ENCODE results near the gene CFAP100. TPM values are rescaled to one million over a fixed set of nuclear protein-coding genes. Genes with fewer than 3 reads are reported as not detected.

Gene CFAP100
- total and polyA plus RNA-seq, 10 of the 15 experiments (the other 5 are each of a cell fraction or from before 2014, with no cell fraction given) = 0.04 to 0.27 TPM; not detected in 8

- POLR2A ChIA-PET = no interaction called here
- Histone ChIP-seq H3K27me3 (replicated peaks in 1 of 2; ENCODE audit: control insufficient read depth in 2 of 2, insufficient read depth in 2 of 2, low read length in 1 of 2) (peaks cover 0 to 2% of the 10 kb centered on the region in 2 experiments; a peak in 3 of 4 replicates), H3K4me3 (no peak overlapping the region), H3K9ac (ENCODE audit: control insufficient read depth, insufficient read depth, low read length) (no peak overlapping the region), H3K4me1 (ENCODE audit: control insufficient read depth, insufficient read depth, low read length) (no peaks in the 10 kb centered on the region), H4K20me1 (ENCODE audit: control insufficient read depth, insufficient read depth) (no peaks in the 10 kb centered on the region), H3K79me2 (ENCODE audit: control insufficient read depth, insufficient read depth, low read length) (no peaks in the 10 kb centered on the region), H3K9me3 (replicated peaks; ENCODE audit: control insufficient read depth, insufficient read depth, low read length) (no peaks in the 10 kb centered on the region), H3K27ac (ENCODE audit: control insufficient read depth, insufficient read depth) (no peak overlapping the region), H2AFZ (ENCODE audit: control insufficient read depth, low read depth, low read length) (no peak overlapping the region), H3K4me2 (ENCODE audit: control insufficient read depth, insufficient read depth) (no peak overlapping the region), H3K36me3 (ENCODE audit: control insufficient read depth in 2 of 2, insufficient read depth in 2 of 2, low read length in 1 of 2) (no peaks in the 10 kb centered on the region)
- DNase-seq (ENCODE audit: low read depth, low spot score) (no peak), FAIRE-seq (no peak), ATAC-seq (no peak)
- no TSS peak for BruUV-seq (replicated peaks)
- intact Hi-C loops (cut with micrococcal nuclease; ENCODE audit: unreplicated experiment) (no loop called here), in situ Hi-C loops (cut with MboI) (loop anchor here (25.0 kb wide), 1 partner anchor 91 kb away; no protein-coding TSS in a partner anchor)
- no peak for TF ChIP-seq BCL11A (IDR thresholded peaks at IDR 0.05; ENCODE audit: low read depth, low read length)
- no peak for TF ChIP-seq EZH2 (IDR thresholded peaks at IDR 0.05; ENCODE audit: borderline replicate concordance, control insufficient read depth, low read depth, low read length)
- TF ChIP-seq, protein P1, sequence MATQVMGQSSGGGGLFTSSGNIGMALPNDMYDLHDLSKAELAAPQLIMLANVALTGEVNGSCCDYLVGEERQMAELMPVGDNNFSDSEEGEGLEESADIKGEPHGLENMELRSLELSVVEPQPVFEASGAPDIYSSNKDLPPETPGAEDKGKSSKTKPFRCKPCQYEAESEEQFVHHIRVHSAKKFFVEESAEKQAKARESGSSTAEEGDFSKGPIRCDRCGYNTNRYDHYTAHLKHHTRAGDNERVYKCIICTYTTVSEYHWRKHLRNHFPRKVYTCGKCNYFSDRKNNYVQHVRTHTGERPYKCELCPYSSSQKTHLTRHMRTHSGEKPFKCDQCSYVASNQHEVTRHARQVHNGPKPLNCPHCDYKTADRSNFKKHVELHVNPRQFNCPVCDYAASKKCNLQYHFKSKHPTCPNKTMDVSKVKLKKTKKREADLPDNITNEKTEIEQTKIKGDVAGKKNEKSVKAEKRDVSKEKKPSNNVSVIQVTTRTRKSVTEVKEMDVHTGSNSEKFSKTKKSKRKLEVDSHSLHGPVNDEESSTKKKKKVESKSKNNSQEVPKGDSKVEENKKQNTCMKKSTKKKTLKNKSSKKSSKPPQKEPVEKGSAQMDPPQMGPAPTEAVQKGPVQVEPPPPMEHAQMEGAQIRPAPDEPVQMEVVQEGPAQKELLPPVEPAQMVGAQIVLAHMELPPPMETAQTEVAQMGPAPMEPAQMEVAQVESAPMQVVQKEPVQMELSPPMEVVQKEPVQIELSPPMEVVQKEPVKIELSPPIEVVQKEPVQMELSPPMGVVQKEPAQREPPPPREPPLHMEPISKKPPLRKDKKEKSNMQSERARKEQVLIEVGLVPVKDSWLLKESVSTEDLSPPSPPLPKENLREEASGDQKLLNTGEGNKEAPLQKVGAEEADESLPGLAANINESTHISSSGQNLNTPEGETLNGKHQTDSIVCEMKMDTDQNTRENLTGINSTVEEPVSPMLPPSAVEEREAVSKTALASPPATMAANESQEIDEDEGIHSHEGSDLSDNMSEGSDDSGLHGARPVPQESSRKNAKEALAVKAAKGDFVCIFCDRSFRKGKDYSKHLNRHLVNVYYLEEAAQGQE (IDR thresholded peaks at IDR 0.05; ENCODE audit: low read depth, low read length) = no peak
- TF ChIP-seq BCL3 (IDR thresholded peaks at IDR 0.05; ENCODE audit: borderline replicate concordance, insufficient read depth, low read depth, low read length, poor library complexity, severe bottlenecking) = no peak
- no peak for TF ChIP-seq ATF3 (IDR thresholded peaks at IDR 0.05; ENCODE audit: borderline replicate concordance, extremely low read depth, low read depth, low read length)
- no peak for TF ChIP-seq STAT3 (IDR thresholded peaks at IDR 0.05; ENCODE audit: low read depth, low read length)
- TF ChIP-seq LARP7 (IDR thresholded peaks at IDR 0.05) = no peak
- no peak for TF ChIP-seq CEBPZ (IDR thresholded peaks at IDR 0.05; ENCODE audit: low read depth, low read length)
- WGBS (ENCODE audit: insufficient coverage, insufficient replicate concordance, low lambda C conversion rate, missing lambda C conversion rate) = 20% methylated on average over 5 of the region's 6 CpGs
- SMC1A ChIA-PET (ENCODE audit: uncharacterized antibody, unreplicated experiment) = no interaction called here
- CTCF ChIA-PET = no interaction called here
- RAD21 ChIA-PET (ENCODE audit: unreplicated experiment) = interaction anchor here (0.6 kb wide), 1 partner anchor 751 kb away, joined by 4 read pairs; no protein-coding TSS in a partner anchor
Measured at GRCh38 chr3:126378341-126378751, 16.4 kb upstream of the CFAP100 start.

All from GM12878 (cell line).